ENCODE measurements around the gene HBP1. TPM values are rescaled to one million over a fixed set of nuclear protein-coding genes. Genes with fewer than 3 reads are reported as not detected.

HBP1 gene
- total RNA-seq, 1 donor: 75.7 TPM

DNA sequence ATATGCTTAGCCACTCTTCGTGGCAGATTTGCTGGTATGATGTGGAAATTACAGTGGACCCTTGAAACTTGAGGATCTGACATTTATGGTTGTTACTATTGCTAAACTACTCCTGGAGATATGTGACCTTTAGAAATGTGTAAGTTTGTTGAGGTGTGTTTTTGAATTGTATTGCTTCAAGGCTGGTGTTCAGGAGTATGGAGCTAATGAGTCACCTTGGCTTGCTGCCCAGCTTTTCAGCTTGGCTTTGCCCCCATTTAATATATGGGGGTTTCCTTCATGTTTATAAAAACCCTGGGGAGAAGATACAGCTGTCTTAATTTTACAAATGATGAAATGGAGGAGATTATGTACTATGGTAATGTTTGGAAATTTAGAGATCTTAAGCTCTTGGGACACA, 11.6 kb downstream of the HBP1 start:
- DNase-seq (ENCODE audit: low read depth in 2 of 3, low spot score in 2 of 3): peak in 2 of 3 donors; percentile 61 to 73

DNA sequence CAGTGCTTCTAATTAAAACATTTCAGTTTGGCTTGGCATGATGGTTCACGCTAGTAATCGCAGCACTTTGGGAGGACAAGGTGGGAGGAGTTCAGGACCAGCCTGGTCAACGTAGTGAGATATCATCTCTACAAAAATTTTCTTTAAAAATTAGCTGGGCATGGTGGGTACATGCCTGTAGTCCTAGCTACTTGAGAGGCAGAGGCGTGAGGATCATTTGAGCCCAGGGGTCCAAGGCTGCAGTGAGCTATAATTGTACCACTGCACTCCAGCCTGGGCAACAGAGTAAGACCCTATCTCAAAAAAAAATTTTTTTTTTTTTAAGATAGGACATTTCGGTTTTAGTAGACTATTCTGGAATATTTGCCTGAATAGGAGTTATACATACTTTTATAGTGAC, 12.4 kb downstream of the HBP1 start:
- DNase-seq (ENCODE audit: low read depth in 2 of 3, low spot score in 2 of 3): no peak

DNA sequence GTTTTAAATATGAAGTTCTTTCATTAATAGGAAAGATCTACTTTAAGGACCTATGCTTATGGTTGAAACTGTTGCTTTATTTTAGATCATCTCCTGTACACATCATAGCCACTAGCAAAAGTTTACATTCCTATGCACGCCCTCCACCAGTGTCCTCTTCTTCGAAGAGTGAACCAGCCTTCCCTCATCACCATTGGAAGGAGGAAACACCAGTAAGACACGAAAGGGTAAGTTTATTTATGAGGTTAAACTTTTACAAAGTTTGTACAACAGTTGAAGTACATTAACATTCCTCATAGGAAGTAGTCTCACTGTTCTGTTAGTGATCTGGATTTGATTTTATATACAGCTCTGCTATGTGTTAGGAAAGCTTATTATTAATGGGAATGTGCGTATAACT, 16.9 kb downstream of the HBP1 start:
- no peak for DNase-seq (ENCODE audit: low read depth in 2 of 3, low spot score in 2 of 3)

DNA sequence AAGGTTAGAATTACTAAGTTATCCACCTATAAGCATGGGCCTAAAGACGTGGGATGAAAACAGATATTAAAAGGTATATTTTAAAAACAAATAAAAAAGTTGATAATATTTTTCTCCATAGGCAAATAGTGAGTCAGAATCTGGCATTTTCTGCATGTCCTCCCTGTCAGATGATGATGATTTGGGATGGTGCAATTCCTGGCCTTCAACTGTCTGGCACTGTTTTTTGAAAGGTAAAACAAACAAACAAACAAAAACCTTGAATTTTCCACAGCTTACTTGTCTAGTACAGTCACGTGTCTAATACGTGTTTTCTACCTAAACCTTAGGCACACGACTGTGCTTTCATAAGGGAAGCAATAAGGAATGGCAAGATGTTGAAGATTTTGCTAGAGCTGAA, 17.4 kb downstream of the HBP1 start:
- no peak for DNase-seq (ENCODE audit: low read depth in 2 of 3, low spot score in 2 of 3)

DNA sequence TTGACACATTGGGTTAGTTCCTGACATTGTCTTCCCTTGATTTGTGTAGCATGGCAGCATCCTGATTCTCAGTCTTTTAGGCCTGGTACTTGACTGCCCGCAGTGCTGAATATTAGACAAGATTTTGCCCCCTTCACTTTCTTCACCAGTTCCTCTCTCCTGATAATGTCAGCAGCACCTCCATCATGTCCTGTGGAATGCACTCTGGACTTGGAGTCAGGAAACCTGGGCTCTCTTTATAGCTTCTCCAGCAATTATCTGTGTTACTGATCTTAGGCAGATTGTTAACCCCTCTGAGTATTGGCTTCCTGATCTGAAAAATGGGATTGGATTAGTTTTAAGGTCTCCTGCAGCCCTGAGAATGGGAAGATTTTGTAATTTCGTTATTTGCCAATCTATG, 19.0 kb downstream of the HBP1 start:
- DNase-seq (ENCODE audit: low read depth in 2 of 3, low spot score in 2 of 3): no peak

DNA sequence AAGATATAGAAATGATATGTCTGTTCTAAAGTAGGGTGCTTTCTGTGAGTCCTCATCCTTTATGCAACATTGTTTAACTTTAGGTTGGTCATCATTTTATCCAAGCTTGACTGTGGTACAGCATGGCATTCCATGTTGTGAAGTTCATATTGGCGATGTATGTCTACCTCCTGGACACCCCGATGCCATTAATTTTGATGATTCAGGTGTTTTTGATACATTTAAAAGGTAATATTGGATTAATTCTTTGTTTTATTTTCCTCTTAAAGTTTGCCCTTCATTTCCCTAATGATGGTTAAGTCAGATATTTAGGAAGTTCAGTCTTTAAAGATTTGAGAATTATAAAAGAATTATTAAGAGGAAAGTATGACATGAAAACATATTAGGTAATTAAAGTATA, 21.3 kb downstream of the HBP1 start:
- no peak for DNase-seq (ENCODE audit: low read depth in 2 of 3, low spot score in 2 of 3)

DNA sequence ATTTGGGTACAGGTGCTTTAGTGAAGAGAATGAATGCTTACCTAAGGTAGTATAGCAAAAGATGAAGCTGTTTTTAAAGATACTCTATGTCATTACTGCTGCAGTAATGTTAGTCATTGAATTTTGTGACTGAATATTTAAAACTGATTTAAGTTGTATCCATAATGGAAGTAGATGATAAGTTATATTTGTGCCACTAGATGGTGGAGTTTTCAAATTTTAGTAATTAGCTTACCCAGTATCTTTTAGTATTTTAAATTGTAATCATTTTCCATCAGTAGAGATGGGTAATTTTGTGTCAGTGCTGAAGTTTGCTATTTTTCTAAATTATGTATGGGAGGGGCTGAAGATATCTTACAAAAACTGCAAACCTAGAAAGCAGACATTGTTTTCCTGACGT, 25.2 kb downstream of the HBP1 start:
- DNase-seq (ENCODE audit: low read depth in 2 of 3, low spot score in 2 of 3): peak in 1 of 3 donors; percentile 13

DNA sequence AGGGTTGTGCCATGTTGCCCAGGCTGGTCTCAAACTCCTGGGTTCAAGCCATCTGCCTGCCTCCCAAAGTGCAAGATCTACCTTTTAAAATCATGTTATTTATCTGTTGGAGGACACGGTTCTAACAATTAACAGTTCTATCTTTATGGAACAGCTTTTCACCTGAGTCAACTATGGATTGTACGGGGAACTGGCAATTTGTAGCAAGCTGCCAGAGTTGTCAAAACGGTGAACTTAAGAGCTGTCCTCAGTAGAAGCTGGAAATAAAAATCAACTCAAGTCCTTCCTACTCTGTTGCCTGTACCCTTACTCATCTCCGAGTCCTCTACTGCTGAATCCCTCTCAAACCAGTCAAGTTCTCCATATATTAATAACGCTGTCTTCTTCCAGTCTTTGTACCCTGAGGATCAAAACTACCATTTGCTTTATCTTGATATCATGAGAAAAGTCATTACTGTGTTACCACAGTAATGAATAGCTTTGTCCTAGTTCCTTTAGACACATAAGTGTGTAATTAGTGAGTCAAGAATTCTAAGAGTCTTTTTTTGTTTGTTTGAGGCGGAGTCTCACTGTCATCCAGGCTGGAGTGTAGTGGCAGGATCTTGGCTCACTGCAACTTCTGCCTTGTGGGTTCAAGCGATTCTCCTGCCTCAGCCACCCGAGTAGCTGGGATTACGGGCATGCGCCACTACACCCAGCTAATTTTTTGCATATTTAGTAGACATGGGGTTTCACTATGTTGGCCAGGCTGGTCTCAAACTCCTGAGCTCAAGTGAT, 28.2 kb downstream of the HBP1 start:
- no peak for DNase-seq (ENCODE audit: low read depth in 2 of 3, low spot score in 2 of 3)

DNA sequence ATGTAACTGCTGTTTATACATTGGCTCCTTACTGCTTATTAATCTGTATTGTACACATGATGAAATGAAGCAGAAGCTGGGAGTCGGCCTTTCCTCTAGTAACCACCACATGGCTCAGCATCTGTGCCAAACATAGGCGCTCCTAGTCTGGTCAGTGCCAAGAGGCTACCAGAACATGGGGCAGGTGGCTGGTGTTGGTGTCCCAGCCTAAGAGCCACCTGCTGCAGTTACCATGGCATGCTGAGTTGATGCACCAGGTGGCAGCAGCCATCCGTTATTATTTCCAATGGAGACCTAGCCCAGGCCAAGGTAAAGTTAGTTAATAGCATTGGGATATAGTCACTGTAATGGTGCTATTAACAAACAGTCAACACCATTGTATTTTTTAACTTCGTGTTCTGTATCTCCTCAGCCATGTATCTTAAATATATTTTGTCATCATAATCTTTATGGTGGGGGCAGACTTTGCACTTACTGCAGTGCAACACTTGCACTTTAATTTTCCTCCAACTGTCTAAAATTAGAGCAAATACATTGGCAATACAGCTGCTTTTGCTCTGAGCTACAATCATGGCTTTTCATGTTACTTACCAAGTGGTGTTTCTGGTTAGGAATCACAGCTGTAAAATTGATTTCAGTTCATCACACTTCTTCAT, 33.1 kb downstream of the HBP1 start:
- peak in 2 of 3 donors; percentile 24 to 67 for DNase-seq (ENCODE audit: low read depth in 2 of 3, low spot score in 2 of 3)

DNA sequence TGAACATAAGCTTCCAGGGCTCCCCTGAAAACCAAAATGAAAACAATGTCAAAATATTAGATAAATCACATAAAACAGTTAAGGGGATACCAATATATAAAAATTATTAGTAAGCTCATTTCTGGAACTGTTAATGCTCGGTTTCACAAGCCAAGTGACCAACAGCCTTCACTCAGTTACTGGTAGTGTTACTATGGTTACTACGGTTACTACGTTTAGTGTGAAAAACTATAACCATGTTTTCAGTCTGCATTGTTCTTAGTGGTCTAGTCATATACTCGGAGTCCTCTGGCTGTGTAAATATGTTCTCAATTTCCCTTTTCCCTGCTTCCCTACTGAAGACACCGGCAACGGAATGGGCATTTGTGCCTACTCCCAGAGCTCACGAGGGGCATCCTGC, 34.8 kb downstream of the HBP1 start:
- no peak for DNase-seq (ENCODE audit: low read depth in 2 of 3, low spot score in 2 of 3)

DNA sequence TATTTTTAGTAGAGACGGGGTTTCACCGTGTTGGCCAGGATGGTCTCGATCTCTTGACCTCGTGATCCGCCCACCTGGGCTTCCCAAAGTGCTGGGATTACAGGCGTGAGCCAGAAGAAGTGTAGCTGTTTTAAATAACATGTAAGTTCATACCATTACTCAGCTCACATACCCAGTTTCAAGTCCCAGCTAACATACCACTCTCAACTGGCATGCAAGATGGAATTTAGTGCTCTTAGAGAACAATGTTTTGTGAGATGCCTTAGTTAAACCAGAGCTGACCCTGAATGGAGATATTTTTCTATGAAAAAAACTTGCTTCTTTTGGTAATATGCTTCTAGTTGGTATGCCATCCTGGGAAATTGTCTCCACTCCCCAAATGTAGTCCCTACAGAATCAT, 37.3 kb downstream of the HBP1 start:
- no peak for DNase-seq (ENCODE audit: low read depth in 2 of 3, low spot score in 2 of 3)

DNA sequence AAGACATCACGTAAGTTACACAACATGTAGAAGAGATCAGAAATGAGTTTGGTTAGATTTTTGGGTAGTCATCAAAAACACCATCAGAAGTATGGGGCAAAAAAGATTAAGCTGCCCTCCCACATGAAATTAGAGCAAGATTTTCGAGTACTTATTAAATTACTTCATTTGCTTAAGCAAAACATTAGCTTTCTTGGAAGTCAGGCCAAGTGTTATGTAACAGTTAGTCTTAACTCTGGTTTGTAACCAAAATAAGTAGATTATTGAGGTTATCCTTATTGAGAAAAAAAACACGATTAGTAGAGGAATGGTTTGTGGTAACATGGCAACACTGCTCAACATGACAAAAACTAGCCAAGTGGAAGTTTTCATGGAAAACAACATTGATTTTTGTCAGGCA, 37.9 kb downstream of the HBP1 start:
- no peak for DNase-seq (ENCODE audit: low read depth in 2 of 3, low spot score in 2 of 3)

DNA sequence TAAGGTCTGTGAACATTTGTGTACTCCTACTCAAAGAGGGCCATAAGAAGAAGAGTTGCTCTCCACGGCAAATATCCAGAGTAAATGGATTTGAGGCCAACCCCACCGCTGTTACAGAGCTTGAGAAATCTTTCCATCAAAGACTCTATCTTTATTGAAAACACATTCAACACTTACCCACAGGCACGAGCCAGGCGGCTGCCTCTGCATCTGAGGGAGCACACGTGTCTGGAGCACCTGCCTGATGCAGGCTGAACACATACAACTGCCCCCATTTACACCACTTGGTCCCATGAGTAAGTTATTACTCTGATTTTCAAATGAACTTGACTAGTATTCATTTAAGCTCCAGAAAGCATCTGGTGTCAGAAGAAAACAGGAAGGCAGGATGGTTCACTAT, 38.7 kb downstream of the HBP1 start:
- DNase-seq (ENCODE audit: low read depth in 2 of 3, low spot score in 2 of 3): no peak

DNA sequence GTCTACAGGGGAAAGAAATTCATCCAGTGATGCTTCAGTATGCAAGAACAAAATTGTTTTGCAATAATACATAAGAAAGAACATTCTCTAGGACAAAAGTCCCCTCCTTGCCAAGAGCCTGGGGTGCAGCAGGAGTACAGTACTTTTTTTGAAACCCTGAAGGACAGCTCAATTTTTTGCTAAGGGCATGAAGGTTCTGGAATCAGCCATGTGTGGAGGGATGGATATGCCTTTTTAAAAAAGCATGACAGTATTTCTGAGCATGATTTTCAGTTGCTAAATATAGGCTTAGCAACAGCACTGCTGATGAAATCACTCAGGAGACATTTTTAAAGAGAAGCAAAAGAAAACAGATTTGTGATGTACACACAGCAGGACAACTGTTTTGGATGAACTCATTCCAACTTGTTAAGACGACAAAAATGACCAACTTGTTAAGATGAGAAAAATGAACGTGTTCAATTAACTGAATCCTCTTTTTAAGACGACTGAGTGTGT, 39.3 kb downstream of the HBP1 start:
- DNase-seq (ENCODE audit: low read depth in 2 of 3, low spot score in 2 of 3): no peak

DNA sequence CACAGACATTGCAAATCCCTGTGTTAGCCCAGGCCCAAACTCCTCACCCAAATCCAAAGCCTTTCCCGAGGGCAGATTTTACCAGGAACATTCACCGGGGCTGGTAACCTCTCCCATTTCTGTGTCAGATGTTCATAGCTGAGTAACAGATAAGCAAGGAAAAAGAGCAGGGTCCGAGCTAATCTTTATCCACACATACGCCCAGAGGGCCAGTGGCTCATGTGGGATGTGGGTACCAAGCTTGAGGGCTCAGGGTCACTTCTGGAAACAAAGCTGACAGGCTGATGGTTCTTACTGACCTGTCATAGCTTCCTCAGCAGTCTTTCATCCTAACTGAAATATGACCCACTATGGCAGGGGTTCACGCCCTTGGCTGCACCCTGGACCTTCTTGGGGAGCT, 39.8 kb downstream of the HBP1 start:
- DNase-seq (ENCODE audit: low read depth in 2 of 3, low spot score in 2 of 3): no peak

DNA sequence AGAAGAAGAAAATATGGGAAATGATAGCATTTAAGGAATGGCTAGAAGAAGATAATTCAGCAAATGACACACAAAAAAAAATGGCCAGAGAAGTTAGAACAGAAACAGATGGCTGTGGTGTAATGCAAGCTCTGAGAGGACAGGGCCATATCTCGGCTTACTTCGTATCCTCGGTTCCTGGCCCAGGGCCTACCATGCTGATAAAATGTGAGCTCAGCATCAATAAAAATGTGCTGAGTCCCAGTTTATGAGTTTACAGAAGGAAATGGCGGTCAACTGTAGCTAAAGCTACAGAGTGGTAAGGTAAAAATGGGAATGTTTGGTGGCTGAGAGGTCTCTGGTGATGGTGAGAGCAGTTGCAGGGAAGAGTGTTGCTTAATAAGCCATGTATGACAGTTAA, 40.8 kb downstream of the HBP1 start:
- no peak for DNase-seq (ENCODE audit: low read depth in 2 of 3, low spot score in 2 of 3)

DNA sequence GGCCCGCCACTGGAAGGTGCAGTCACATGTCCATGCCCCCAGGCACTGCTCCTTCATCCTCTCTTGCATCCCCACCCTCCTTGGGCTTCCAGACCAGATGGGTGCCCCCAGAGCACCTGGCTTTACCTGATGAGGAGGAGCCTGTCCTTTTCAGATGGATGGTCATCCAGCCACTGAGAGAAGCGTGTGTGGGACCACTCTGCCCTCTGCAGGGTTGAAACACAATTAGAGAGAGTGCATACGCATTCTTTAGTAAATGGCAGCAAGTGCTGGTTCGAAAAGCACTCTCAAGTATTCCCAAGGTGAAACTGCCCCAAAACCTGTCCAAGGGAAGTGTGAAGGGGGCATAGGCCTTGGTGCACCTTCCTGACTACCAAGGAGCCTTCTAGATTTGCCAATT, 41.6 kb downstream of the HBP1 start:
- DNase-seq (ENCODE audit: low read depth in 2 of 3, low spot score in 2 of 3): no peak

DNA sequence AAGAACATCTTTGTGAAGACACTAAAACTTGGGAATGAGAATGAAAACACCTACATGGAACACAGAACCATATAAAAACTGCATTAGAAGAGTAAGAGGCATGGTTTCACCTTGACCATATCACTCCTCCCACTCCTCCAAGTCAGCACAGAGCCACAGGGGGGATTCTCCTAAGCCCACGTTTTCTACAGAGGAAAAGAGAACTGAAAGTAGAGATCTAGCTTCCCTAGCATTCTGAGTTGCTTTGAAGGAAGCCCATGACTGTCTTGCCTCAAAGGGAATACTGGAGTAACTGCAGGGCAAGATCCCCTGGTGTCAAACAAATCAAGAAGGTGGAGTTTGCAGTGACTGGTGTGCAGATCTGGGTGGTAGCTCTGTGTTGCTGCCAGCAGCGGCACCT, 43.9 kb downstream of the HBP1 start:
- no peak for DNase-seq (ENCODE audit: low read depth in 2 of 3, low spot score in 2 of 3)

DNA sequence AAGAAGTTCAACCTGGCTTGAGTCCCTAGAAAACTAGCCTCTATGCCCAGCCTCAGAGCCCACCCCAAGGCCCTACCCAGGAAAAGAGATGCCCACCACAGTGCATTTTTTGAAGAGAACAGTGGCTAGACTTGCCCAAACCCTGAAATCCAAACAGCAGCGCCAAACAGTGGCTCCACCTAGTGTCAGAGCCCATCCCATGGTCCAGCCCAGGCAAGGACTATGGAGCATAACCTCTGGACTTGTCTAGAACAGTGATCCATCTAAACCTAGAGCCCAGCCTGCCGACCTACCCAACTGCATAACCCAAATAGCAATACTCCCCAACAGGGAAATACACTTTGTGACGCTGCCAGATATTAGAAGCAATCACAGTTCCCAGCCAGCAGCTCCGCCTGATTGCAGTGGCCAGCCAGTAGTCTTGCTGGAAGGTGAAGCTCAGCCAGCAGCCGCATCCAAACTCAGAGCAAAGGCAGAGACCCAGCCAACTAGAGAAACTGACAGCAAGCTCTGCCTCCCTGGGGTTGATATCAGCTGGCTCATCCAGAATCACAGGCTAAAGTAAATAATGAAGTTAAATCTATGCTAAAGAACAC, 44.5 kb downstream of the HBP1 start:
- DNase-seq (ENCODE audit: low read depth in 2 of 3, low spot score in 2 of 3): no peak

DNA sequence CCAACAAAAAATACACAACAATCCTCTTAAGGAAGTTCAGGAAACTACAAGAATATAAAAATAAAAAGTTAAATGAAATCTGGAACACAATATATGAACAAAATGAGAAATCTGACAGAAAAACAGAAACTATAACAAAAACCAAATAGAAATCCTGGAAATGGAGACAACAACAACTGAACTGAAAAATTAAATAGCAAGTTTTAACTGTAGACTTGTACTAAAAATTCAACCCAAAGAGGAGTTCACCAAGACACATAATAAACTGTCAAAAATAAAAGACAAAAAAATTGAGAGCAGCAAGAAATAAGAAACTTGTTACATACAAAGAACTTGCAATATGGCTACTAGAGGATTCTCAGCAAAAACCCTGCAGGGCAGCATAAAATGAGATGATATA, 45.1 kb downstream of the HBP1 start:
- peak in 1 of 3 donors; percentile 15 for DNase-seq (ENCODE audit: low read depth in 2 of 3, low spot score in 2 of 3)

DNA sequence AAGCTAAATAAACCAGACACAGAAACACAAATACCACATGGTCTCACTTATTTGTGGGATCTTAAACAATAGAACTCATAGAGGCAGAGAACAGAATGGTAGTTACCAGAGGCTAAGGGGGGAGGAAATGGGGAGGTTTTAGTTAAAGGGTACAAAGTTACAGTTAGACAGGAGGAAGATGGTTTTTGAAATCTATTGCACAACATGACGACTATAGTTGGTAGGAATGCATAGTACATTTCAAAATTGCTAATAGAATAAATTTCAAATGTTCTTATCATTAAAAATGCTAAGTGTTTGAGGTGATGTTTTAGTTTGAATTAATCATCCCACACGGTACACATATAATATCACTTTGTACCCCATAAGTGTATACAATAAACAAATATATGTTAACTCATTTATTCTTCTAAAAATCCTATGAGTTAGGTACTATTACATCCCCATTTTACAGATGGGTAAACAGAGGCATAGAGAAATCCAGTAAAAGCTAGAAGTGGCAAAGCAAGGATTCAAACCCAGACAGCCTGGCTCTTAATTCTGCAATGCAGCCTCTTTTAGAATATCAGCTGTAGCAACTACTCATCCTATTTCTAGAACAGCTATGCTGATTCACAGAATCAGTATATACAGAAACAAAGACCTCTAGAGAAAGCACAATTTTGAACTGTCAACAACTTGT, 50.9 kb downstream of the HBP1 start:
- no peak for DNase-seq (ENCODE audit: low read depth in 2 of 3, low spot score in 2 of 3)

All from hematopoietic multipotent progenitor cell (in vitro differentiated cells).